H1 (cell line): ENCODE results near the gene SHQ1.

Source experiments
- BCL11A ChIP-seq, 2 experiments: IDR thresholded peaks; one replicate each; pipeline ENCODE4 v1.6.1; 2011; ENCODE audit warnings: low read depth in 2 of 2, low read length in 2 of 2, mild to moderate bottlenecking in 2 of 2
- TF ChIP-seq, protein P1 (sequence below), 3 experiments: IDR thresholded peaks; 1 replicate in 2 of 3; 2 replicates in 1 of 3; pipeline versions ENCODE4 v1.5.1 to v1.6.1; 2011; ENCODE audit warnings: low read length in 3 of 3, mild to moderate bottlenecking in 3 of 3, inconsistent platforms in 2 of 3, low read depth in 1 of 3, moderate library complexity in 1 of 3; ENCODE audit not compliant: insufficient read depth in 1 of 3; ENCODE audit errors: control extremely low read depth in 1 of 3

DNA sequence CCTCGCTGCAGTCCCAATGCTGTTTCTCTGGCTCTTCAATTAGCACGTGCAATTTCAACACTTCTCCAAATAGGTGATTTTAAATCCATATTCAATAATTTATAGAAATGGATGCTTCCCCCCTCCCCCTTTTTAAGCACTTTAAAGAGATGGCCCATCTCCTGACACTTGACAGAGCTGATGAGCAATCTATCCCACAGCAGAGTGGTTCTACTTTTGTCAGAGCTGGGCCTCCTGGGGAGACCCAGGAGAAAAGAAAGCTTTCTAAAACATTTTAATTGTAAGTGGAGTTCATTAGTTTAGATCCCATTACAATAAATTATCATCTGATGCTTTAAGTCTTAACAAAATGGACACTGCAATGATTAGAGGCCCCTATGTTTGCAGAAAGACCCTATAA is 127.7 kb downstream of the SHQ1 start:
- TF ChIP-seq BCL11A (IDR thresholded peaks at IDR 0.05; ENCODE audit: low read depth in 2 of 2, low read length in 2 of 2): no peak
- TF ChIP-seq, protein P1, sequence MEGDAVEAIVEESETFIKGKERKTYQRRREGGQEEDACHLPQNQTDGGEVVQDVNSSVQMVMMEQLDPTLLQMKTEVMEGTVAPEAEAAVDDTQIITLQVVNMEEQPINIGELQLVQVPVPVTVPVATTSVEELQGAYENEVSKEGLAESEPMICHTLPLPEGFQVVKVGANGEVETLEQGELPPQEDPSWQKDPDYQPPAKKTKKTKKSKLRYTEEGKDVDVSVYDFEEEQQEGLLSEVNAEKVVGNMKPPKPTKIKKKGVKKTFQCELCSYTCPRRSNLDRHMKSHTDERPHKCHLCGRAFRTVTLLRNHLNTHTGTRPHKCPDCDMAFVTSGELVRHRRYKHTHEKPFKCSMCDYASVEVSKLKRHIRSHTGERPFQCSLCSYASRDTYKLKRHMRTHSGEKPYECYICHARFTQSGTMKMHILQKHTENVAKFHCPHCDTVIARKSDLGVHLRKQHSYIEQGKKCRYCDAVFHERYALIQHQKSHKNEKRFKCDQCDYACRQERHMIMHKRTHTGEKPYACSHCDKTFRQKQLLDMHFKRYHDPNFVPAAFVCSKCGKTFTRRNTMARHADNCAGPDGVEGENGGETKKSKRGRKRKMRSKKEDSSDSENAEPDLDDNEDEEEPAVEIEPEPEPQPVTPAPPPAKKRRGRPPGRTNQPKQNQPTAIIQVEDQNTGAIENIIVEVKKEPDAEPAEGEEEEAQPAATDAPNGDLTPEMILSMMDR (IDR thresholded peaks at IDR 0.05; ENCODE audit: control extremely low read depth in 1 of 3, insufficient read depth in 1 of 3, low read depth in 1 of 3, low read length in 3 of 3): no peak
